Measurements from ENCODE around the gene HTR2C. TPM values are rescaled to one million over a fixed set of nuclear protein-coding genes. Genes with fewer than 3 reads are reported as not detected.
"Not testable (repeated sequence)": the region's sequence is repeated elsewhere in the genome, so short reads cannot be mapped to it uniquely, and the experiment has no call there.

The HTR2C gene
- total RNA-seq, 1 donor from 2014 or later, result not detected

DNA sequence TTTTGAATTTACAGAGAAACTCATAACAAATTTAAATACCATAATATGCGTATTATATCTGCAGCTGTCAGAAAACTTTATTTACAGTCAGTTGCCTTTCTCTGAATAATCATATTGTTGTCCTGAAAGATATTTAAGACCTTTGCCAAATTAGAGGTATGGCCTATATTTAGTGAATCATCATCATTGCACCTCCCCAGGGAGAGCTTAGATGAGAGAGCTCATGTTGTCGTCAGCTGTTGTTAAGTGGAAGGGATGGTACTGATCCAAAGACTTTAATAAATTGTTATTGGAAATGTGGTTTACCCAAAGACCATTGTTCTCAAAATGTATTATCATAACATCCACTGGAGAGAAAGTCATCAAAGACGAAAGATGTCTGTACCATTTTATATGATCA lies 128.6 kb downstream of the HTR2C start:
- intact Hi-C loops (cut with micrococcal nuclease), result no loop called here

DNA sequence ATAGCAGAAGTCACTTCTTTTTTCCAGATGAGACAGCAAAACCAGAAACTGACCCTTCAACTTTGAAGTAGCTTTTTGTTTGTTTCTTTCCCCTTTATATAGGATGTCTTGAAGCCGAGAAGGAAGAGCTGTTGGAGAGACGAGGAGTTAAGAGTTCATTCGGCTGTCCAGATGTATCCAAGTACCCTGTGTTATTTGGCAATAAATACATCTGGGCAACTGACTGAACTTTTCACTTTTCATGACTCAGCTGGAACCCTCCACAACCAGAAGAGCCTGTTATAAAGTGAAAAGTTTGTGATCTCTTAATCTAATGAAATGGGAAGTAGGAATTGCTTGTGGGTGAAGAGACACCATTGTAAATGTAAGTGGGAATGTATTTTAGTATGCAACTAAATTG lies 131.2 kb downstream of the HTR2C start:
- intact Hi-C loops (cut with micrococcal nuclease), result no loop called here

DNA sequence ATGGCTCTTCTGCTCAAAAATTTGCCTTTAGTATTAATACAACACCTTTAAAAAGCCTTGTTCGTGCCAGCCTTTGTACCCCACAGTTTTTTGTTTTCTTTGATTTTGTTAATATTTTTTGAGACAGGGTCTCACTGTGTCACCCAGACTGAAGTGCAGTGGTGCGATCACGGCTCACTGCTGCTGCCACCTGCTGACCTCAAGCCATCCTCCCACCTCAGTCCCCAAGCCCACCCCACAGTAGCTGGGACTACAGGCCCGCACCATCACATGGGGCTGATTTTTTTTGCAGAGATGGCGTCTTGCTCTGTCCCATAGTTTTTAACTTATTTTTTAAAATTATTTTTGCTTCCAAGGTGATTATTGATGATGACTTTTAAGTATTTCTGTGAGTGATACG lies 134.0 kb downstream of the HTR2C start:
- intact Hi-C loops (cut with micrococcal nuclease), result no loop called here

DNA sequence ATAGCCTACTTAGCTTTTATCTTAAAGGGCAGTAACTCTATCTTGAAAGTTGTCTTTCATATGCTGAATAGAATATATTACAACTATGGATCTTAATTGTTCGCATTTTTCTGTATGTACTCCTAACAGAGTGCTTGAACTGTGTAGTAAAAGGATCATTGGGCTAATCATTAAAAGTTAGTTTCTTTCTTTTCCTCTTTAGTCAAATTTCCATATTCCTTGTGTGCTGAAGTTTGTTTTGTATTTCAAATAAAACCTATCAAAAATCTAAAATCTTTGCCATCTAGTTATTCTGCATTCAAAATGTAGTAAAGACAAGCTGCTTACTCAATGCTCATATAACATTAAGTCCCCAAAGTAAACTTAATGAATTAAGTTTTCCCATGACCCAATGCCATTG lies 182.7 kb downstream of the HTR2C start:
- intact Hi-C loops (cut with micrococcal nuclease), result no loop called here

GRCh38 chrX:114774691-114775090 lies 190.8 kb downstream of the HTR2C start:
- intact Hi-C loops (cut with micrococcal nuclease), result no loop called here

- intact Hi-C loops (cut with micrococcal nuclease), result no loop called here
Observed at GRCh38 chrX:114782925-114783324, 199.0 kb downstream of the HTR2C start.

GRCh38 chrX:114787061-114787460 lies 203.2 kb downstream of the HTR2C start:
- intact Hi-C loops (cut with micrococcal nuclease), result no loop called here

DNA sequence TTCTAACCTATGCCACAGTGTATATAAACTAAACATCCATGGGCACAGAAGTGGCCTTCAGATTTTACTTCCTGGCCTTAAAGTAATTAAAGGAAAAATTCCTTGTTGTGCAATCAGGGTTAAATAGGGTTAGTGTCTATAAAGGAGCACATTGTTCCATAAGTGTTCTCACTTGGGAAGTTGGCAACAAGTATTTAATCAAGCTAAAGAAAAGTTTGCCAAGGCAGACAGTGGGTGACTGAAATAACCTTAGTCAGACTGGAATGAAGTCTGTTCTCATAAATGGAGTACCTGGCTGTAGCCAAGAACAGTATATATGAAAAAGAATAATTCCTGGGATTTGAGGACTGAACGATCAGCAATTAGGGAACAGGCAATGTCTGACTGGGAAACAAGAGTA lies 213.6 kb downstream of the HTR2C start:
- intact Hi-C loops (cut with micrococcal nuclease), result no loop called here

DNA sequence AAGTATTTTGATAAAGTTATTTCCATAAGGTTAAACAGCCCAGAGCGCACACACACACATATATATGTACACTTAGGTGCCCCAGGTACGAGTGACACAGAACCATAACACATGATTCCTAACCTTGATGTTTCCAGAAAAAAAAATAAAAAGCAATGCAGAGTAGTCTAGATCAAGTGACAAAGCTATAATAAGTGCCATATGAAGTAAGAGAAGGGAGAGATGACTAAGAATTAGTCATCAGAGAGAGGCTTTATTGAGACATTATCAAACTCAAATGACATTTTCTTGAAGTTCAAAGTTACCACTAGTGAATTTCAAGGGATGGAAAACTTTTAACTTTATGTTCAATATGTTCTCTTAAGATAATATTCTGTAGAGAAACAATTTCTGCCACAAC lies 215.0 kb downstream of the HTR2C start:
- intact Hi-C loops (cut with micrococcal nuclease), result no loop called here

- intact Hi-C loops (cut with micrococcal nuclease), result no loop called here
Observed at GRCh38 chrX:114800719-114801118, 216.8 kb downstream of the HTR2C start.

GRCh38 chrX:114819509-114819908 lies 235.6 kb downstream of the HTR2C start:
- intact Hi-C loops (cut with micrococcal nuclease), result no loop called here

DNA sequence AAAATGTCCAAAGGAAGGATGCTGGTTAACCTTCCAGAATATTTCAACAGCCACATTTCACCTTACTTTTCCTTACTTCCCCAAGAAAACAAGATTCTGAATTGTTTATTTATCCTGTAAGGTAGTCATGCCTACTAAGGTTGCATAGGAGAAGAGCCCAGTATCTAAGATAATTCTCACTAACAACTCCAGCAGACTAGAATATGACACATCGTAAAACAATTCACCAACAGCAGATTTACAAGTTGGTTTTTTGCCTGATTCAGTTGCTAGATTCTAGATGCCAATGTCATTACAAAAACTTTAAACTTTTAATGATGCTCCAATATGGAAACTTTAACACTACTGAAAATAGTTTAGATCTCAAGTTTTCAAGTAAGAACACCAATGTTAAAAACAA lies 257.2 kb downstream of the HTR2C start:
- intact Hi-C loops (cut with micrococcal nuclease), result no loop called here

DNA sequence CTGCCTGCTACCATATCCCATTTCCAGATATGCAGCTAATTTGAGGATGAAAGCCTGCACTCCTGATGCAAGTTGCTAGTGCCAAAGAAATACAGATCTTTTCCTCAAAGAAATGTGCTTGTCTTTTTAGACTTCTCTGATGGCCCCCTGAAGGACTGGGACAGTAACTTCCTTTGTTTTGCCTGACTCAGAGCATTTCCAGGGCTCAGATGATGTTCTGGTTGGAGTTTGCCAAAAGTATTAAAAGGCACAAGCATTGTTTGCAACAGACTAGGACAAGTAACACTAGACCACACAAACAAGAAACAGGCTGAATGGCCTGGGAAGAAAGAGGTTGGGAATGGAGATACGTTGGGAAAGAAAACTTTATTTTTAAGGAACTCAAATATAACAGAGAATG lies 258.3 kb downstream of the HTR2C start:
- intact Hi-C loops (cut with micrococcal nuclease), result no loop called here

DNA sequence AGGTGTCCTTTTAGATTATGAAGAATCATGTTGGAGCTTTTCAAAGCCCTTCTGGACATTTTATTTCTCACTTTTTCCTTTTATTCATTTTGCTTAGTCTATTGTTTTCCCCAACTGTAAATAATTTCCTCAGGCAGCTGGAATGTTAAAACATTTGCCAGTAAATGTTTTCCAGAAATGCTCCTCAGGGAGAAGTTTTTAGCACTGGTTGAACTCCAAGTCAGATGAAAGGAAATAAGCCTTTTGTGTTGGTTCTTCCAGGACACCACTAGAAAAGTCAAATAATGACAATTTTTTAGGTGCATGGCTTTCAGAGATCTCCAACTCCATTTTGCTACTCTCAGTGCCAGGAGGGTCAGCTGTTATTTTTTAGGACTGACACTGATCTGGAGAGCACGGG lies 305.6 kb downstream of the HTR2C start:
- intact Hi-C loops (cut with micrococcal nuclease), result no loop called here

DNA sequence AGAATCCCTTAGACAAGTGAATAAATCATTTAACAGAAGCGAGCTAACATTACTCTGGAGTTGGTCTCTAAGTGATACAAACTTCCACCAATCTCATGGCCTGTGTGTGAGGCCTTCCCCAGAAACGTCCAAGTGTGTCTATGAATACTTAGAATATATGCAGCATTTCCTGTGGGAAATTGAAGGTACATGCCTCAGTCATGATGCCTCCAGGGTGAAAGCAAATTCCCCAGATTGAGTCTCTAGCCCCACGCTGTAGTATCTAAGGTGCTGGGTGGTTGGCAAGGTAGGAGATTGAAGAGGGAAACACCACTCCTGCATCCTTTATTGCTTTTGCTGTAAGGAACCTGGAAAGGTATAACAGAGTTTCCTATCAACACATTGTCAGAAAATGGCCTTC lies 319.7 kb downstream of the HTR2C start:
- intact Hi-C loops (cut with micrococcal nuclease), result no loop called here

DNA sequence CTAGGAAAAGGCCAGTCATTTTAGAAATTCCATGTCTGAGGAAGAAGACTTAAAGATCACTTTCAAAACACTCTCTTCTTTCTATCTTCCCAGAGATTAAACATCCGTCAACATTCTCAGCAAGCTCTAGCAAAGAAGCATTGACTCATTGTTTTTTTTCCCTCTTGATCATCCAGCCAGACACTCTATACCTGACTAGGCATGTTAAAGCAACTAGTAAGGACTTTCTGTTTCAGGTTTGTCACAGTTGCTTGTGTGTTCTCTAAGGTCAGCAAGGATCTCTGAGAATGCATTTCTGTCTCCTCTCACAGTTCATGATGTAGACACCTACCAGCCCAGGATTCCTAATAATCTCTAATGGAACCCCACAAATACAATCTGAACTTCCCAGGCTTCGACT lies 321.4 kb downstream of the HTR2C start:
- intact Hi-C loops (cut with micrococcal nuclease), result no loop called here

DNA sequence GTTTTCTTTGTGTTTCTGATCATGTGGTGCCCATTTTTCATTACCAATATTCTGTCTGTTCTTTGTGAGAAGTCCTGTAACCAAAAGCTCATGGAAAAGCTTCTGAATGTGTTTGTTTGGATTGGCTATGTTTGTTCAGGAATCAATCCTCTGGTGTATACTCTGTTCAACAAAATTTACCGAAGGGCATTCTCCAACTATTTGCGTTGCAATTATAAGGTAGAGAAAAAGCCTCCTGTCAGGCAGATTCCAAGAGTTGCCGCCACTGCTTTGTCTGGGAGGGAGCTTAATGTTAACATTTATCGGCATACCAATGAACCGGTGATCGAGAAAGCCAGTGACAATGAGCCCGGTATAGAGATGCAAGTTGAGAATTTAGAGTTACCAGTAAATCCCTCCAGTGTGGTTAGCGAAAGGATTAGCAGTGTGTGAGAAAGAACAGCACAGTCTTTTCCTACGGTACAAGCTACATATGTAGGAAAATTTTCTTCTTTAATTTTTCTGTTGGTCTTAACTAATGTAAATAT lies 323.2 kb downstream of the HTR2C start:
- intact Hi-C loops (cut with micrococcal nuclease), result no loop called here

DNA sequence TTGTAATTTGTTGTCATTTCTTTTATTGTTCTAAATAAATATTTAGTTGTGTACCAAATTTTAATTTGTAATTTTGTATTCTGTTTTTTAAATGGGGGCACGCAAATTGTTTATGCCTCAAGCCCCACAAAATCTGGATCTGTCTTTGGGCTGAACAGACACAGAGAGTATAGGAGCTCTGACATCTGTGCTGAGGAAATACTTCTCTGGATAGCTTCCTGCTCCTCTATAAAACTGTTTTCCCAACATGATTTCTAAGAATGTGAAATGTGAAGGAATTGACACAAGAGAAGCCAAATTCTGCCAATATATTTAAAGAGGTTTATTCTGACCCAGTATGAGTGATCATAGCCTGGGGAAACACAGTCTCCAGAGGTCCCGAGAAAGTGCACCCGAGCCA lies 340.5 kb downstream of the HTR2C start:
- intact Hi-C loops (cut with micrococcal nuclease), result no loop called here

- intact Hi-C loops (cut with micrococcal nuclease), result no loop called here
Observed at GRCh38 chrX:114924856-114925255, 341.0 kb downstream of the HTR2C start.

- intact Hi-C loops (cut with micrococcal nuclease), result no loop called here
Observed at GRCh38 chrX:114930227-114930626, 346.3 kb downstream of the HTR2C start.

DNA sequence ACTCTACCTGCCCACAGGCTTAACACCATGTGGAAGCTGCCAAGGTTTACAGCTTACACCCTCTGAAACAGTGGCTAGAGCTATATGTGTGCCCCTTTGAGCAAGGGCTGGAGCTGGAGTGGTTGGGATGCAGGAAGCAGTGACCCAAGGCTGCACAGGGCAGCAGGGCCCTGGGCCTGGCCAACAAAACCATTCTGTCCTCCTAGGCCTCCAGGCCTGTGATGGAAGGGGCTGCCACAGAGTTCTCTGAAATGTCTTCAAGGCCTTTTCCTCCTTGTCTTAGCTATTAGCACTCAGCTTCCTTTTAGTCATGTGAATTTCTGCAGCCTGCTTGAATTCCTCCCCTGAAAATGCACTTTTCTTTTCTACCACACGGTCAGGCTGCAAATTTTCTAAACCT lies 348.7 kb downstream of the HTR2C start:
- intact Hi-C loops (cut with micrococcal nuclease), result no loop called here

DNA sequence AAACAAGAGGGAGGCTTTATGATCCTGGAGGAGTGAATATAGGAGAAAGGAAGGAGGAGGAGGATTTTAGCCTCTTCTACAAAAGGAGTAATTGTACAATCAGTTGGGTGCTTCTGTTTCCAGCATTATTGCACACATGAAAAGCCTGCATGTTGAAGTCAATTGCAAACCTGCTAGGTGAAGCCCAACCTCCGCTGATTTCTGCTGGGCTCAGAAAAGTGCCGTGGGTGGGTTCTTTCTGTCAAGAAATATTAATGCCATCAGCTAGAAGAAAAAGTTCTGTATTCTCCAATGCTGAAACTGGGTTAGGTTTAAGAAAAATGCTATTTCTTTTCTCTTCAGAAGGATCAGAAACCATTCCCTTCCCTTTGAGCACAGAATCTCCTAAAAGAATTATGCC lies 349.4 kb downstream of the HTR2C start:
- intact Hi-C loops (cut with micrococcal nuclease), result not testable (repeated sequence)

DNA sequence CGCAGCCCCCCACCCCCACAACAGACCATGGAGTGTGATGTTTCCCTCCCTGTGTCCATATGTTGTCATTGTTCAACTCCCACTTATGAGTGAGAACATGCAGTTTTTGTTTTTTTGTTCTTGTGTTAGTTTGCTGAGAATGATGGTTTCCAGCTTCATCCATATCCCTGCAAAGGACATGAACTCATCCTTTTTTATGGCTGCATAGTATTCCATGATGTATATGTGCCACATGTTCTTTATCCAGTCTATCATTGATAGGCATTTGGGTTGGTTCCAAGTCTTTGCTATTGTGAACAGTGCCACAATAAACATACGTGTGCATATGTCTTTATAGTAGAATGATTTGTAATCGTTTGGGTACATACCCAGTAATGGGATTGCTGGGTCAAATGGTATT lies 353.2 kb downstream of the HTR2C start:
- intact Hi-C loops (cut with micrococcal nuclease), result not testable (repeated sequence)

- intact Hi-C loops (cut with micrococcal nuclease), result no loop called here
Observed at GRCh38 chrX:114952696-114953095, 368.8 kb downstream of the HTR2C start.
